22Rv1 (cell line): ENCODE measurements around the gene POTEC.
"Not testable (repeated sequence)": the region's sequence is repeated elsewhere in the genome, so short reads cannot be mapped to it uniquely, and the experiment has no call there.

Experiments
- ZFX ChIP-seq: fragments of 450-650 bp; IDR thresholded peaks from 2 replicates; pipeline ENCODE4 v1.6.1; 2017; ENCODE audit warnings: antibody characterized with exemption, borderline replicate concordance
- TF ChIP-seq, protein P1 (sequence below): fragments of 450-650 bp; IDR thresholded peaks from 2 replicates; pipeline ENCODE4 v1.5.1; 2017; ENCODE audit warnings: mild to moderate bottlenecking

DNA sequence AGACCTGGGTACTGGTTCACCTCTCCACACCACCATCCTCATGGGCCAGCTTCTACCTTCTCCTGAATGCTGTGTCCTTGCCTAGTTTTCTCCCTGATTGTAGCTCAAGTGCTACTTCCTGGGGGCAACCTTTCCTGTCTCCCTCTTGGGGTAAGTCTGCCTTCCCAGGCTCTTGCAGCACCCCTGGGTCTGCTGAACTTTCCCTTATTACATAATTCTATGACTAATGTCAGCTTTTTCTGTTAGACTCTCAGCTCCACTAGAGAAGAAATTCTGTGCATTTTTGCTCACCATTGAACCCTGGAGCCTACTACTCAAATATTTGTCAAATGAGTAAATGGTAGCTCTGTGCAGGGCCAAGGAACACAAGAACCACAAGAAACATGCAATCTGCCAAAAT, 73.4 kb downstream of the POTEC start:
- TF ChIP-seq, protein P1, sequence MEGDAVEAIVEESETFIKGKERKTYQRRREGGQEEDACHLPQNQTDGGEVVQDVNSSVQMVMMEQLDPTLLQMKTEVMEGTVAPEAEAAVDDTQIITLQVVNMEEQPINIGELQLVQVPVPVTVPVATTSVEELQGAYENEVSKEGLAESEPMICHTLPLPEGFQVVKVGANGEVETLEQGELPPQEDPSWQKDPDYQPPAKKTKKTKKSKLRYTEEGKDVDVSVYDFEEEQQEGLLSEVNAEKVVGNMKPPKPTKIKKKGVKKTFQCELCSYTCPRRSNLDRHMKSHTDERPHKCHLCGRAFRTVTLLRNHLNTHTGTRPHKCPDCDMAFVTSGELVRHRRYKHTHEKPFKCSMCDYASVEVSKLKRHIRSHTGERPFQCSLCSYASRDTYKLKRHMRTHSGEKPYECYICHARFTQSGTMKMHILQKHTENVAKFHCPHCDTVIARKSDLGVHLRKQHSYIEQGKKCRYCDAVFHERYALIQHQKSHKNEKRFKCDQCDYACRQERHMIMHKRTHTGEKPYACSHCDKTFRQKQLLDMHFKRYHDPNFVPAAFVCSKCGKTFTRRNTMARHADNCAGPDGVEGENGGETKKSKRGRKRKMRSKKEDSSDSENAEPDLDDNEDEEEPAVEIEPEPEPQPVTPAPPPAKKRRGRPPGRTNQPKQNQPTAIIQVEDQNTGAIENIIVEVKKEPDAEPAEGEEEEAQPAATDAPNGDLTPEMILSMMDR: not testable (repeated sequence)
- TF ChIP-seq ZFX: not testable (repeated sequence)
